Neural crest cell (in vitro differentiated cells): Measurements from ENCODE around the gene ZNF619. TPM values are rescaled to one million over a fixed set of nuclear protein-coding genes. Genes with fewer than 3 reads are reported as not detected.

Experiments used
- DNase-seq: peaks from one replicate; pipeline ENCODE4 v3.0.0; 2021; ENCODE audit warnings: low read depth, mixed read lengths, low spot score
- H3K27ac Mint-ChIP-seq: one replicate; pipeline ENCODE4 v1.8.0; 2021; ENCODE audit warnings: mild to moderate bottlenecking, mixed read lengths; ENCODE audit not compliant: unreplicated experiment
- H3K27me3 Mint-ChIP-seq: 2 replicates; pipeline ENCODE4 v1.8.0; 2021; ENCODE audit warnings: low read depth, mild to moderate bottlenecking, mixed read lengths
- H3K36me3 Mint-ChIP-seq: 2 replicates; pipeline ENCODE4 v1.8.0; 2021; ENCODE audit warnings: low read depth, mild to moderate bottlenecking, mixed read lengths
- H3K4me1 Mint-ChIP-seq: 2 replicates; pipeline ENCODE4 v1.8.0; 2021; ENCODE audit warnings: mixed read lengths
- H3K4me3 Mint-ChIP-seq: one replicate; pipeline ENCODE4 v1.8.0; 2021; ENCODE audit warnings: mild to moderate bottlenecking, mixed read lengths
- H3K9me3 Mint-ChIP-seq: 2 replicates; pipeline ENCODE4 v1.8.0; 2021; ENCODE audit warnings: mixed read lengths
- total RNA-seq: library from RNA; stranded (reverse); gene quantifications from 2 replicates; pipeline ENCODE4 v1.2.1, GENCODE V29; 2021
- TF ChIP-seq, protein P1 (sequence below): fragments of 200-600 bp; sonication (generic); conservative IDR thresholded peaks from 2 replicates; pipeline ENCODE4 v1.5.0; 2021; ENCODE audit warnings: antibody characterized with exemption, mild to moderate bottlenecking

ZNF619 gene
- total RNA-seq, 1 donor from 2014 or later, result 5.4 TPM

DNA sequence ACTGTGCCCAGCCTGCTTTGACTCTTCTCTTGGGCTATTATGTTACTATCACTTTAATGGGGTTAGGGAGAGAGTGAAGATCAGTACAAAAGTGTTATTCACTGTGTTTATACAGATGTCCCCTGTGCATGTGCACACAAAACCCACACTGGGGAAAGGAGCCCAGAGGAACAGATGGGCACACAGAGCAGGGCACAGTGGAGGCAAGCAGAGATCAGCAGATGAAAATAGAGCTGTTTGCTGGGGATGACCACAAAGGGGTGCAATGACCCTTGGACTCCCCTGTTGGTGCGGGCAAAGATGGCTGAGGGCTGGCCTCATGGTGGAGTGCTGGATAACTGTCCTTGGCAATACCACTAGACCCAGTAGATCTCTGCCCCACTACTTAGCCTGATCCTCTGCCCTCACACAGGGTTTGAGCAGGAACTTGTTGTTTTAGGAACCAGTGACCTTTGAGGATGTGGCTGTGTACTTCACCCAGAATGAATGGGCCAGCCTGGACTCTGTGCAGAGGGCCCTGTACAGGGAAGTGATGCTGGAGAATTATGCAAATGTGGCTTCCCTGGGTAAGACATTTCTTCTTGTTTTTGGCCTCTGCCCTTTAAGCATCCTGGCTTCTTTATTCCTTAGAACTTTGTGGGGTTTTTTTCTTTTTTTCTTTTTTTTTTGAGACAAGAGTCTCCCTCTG, 34.3 kb downstream of the ZNF619 start:
- TF ChIP-seq, protein P1, sequence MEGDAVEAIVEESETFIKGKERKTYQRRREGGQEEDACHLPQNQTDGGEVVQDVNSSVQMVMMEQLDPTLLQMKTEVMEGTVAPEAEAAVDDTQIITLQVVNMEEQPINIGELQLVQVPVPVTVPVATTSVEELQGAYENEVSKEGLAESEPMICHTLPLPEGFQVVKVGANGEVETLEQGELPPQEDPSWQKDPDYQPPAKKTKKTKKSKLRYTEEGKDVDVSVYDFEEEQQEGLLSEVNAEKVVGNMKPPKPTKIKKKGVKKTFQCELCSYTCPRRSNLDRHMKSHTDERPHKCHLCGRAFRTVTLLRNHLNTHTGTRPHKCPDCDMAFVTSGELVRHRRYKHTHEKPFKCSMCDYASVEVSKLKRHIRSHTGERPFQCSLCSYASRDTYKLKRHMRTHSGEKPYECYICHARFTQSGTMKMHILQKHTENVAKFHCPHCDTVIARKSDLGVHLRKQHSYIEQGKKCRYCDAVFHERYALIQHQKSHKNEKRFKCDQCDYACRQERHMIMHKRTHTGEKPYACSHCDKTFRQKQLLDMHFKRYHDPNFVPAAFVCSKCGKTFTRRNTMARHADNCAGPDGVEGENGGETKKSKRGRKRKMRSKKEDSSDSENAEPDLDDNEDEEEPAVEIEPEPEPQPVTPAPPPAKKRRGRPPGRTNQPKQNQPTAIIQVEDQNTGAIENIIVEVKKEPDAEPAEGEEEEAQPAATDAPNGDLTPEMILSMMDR, result no peak
- Mint-ChIP-seq H3K9me3 (no peaks in the 10 kb centered on the region), H3K36me3 (peaks cover 27% of the 10 kb centered on the region), H3K4me3 (no peak overlapping the region), H3K4me1 (peaks cover 7% of the 10 kb centered on the region), H3K27me3 (no peaks in the 10 kb centered on the region), H3K27ac (no peak overlapping the region)
- no peak for DNase-seq

DNA sequence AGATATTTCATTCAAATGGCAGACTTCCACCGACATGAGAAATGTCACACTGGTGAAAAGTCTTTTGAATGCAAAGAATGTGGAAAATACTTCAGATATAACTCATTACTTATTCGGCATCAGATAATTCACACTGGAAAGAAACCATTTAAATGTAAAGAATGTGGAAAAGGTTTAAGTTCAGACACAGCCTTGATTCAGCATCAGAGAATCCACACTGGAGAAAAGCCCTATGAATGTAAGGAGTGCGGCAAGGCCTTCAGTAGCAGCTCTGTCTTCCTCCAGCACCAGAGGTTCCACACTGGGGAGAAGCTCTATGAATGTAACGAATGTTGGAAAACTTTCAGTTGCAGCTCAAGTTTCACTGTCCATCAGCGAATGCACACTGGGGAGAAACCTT, 39.3 kb downstream of the ZNF619 start:
- Mint-ChIP-seq H3K4me1 (no peaks in the 10 kb centered on the region), H3K27me3 (no peaks in the 10 kb centered on the region), H3K27ac (no peak overlapping the region), H3K36me3 (peaks cover 27% of the 10 kb centered on the region), H3K9me3 (peaks cover 3% of the 10 kb centered on the region), H3K4me3 (no peak overlapping the region)
- no peak for DNase-seq
- TF ChIP-seq, protein P1, result no peak

- H3K4me1 Mint-ChIP-seq, result no peaks in the 10 kb centered on the region
- no peaks in the 10 kb centered on the region for H3K27me3 Mint-ChIP-seq
- peaks cover 21% of the 10 kb centered on the region for H3K36me3 Mint-ChIP-seq
- TF ChIP-seq, protein P1, result no peak
- no peak overlapping the region for H3K27ac Mint-ChIP-seq
- H3K9me3 Mint-ChIP-seq, result peaks cover 3% of the 10 kb centered on the region
- DNase-seq, result no peak
- no peak overlapping the region for H3K4me3 Mint-ChIP-seq
These were observed 41.1 kb downstream of the ZNF619 start for GRCh38 chr3:40518067-40518466.

- Mint-ChIP-seq H3K9me3 (peaks cover 3% of the 10 kb centered on the region), H3K36me3 (peaks cover 21% of the 10 kb centered on the region), H3K27ac (no peak overlapping the region), H3K27me3 (no peaks in the 10 kb centered on the region), H3K4me3 (no peak overlapping the region), H3K4me1 (peaks cover 2% of the 10 kb centered on the region)
- DNase-seq, result no peak
- TF ChIP-seq, protein P1, result no peak
These were observed 41.9 kb downstream of the ZNF619 start for GRCh38 chr3:40518848-40519247.

GRCh38 chr3:40521254-40521653, 44.3 kb downstream of the ZNF619 start:
- no peak overlapping the region for H3K27ac Mint-ChIP-seq
- DNase-seq, result no peak
- H3K36me3 Mint-ChIP-seq, result peaks cover 13% of the 10 kb centered on the region
- TF ChIP-seq, protein P1, result no peak
- H3K9me3 Mint-ChIP-seq, result peaks cover 3% of the 10 kb centered on the region
- H3K4me1 Mint-ChIP-seq, result peaks cover 19% of the 10 kb centered on the region
- no peaks in the 10 kb centered on the region for H3K27me3 Mint-ChIP-seq
- H3K4me3 Mint-ChIP-seq, result no peak overlapping the region
